Smooth muscle cell (in vitro differentiated cells): ENCODE results near the gene CES3. TPM values are rescaled to one million over a fixed set of nuclear protein-coding genes. Genes with fewer than 3 reads are reported as not detected.
"Not testable (repeated sequence)": the region's sequence is repeated elsewhere in the genome, so short reads cannot be mapped to it uniquely, and the experiment has no call there.

Experiments used
- DNase-seq: peaks from one replicate; lab custom pipeline; 2025; ENCODE audit not compliant: unreplicated experiment; lab: John Stamatoyannopoulos, UW
- H2AFZ ChIP-seq: fragments of 200-600 bp; sonication (generic); 2 replicates; pipeline ENCODE4 v1.6.0; 2016; ENCODE audit warnings: antibody characterized with exemption, low read depth, mild to moderate bottlenecking
- H3F3A ChIP-seq: fragments of 200-600 bp; sonication (generic); 2 replicates; pipeline ENCODE4 v1.6.0; 2017; ENCODE audit warnings: antibody characterized with exemption, low read depth
- H3K27ac ChIP-seq: fragments of 200-600 bp; sonication (generic); 2 replicates; pipeline ENCODE4 v1.5.1; 2016; ENCODE audit warnings: low read depth, mild to moderate bottlenecking
- H3K27me3 ChIP-seq: fragments of 200-600 bp; sonication (generic); 2 replicates; pipeline ENCODE4 v1.6.1; 2016; ENCODE audit warnings: low read depth, mild to moderate bottlenecking
- H3K36me3 ChIP-seq: fragments of 200-600 bp; sonication (generic); 2 replicates; pipeline ENCODE4 v1.5.1; 2016; ENCODE audit warnings: low read depth
- H3K4me1 ChIP-seq: fragments of 200-600 bp; sonication (generic); 2 replicates; pipeline ENCODE4 v1.5.1; 2016; ENCODE audit warnings: low read depth
- H3K4me2 ChIP-seq: fragments of 200-600 bp; sonication (generic); 2 replicates; pipeline ENCODE4 v1.6.0; 2016; ENCODE audit warnings: mild to moderate bottlenecking
- H3K4me3 ChIP-seq: fragments of 200-600 bp; sonication (generic); 2 replicates; pipeline ENCODE4 v1.5.1; 2016; ENCODE audit warnings: mild to moderate bottlenecking
- H3K79me2 ChIP-seq: fragments of 200-600 bp; sonication (generic); 2 replicates; pipeline ENCODE4 v1.6.0; 2016; ENCODE audit warnings: low read depth, mild to moderate bottlenecking
- H3K9ac ChIP-seq: fragments of 200-600 bp; sonication (generic); 2 replicates; pipeline ENCODE4 v1.6.0; 2016; ENCODE audit warnings: low read depth
- H3K9me3 ChIP-seq: fragments of 200-600 bp; sonication (generic); replicated peaks from 2 replicates; pipeline ENCODE4 v1.5.1; 2016; ENCODE audit warnings: low read depth
- H4K20me1 ChIP-seq: fragments of 200-600 bp; sonication (generic); 2 replicates; pipeline ENCODE4 v1.6.0; 2016; ENCODE audit warnings: low read depth
- WGBS: methylation state at CpG from one replicate; pipeline ENCODE4 v1.1.7; 2016; ENCODE audit warnings: low lambda C conversion rate; 5-methylcytosine and 5-hydroxymethylcytosine counted together
- polyA plus RNA-seq: library from polyadenylated mRNA; unstranded; fragments of >200 nt; fragmentation: Nextera tagmentation; extraction: Ambion mirVana; gene quantifications from 2 replicates; pipeline ENCODE4 v1.2.1, GENCODE V29; 2016
- total RNA-seq: library from RNA; depleted of rRNA; stranded (reverse); fragments of >200 nt; gene quantifications from 2 replicates; pipeline ENCODE4 v1.2.3, GENCODE V29; 2014
- TF ChIP-seq, protein P1 (sequence below): fragments of 200-600 bp; sonication (generic); IDR thresholded peaks from 2 replicates; pipeline ENCODE4 v1.5.1; 2017; ENCODE audit warnings: borderline replicate concordance, mild to moderate bottlenecking, antibody characterized with exemption; ENCODE audit not compliant: insufficient read depth, poor library complexity, severe bottlenecking

CES3 gene
- total and polyA plus RNA-seq, 2 experiments from 2014 or later: 0.22 TPM; not detected in 1

- Histone ChIP-seq H3K27ac (no peak overlapping the region), H3K9me3 (no peaks in the 10 kb centered on the region), H3K9ac (no peak overlapping the region), H3K79me2 (no peaks in the 10 kb centered on the region), H3K27me3 (peaks cover 14% of the 10 kb centered on the region), H3K36me3 (no peaks in the 10 kb centered on the region), H2AFZ (no peak overlapping the region), H4K20me1 (no peaks in the 10 kb centered on the region), H3K4me2 (no peak overlapping the region), H3K4me1 (no peaks in the 10 kb centered on the region), H3F3A (no peaks in the 10 kb centered on the region), H3K4me3 (no peak overlapping the region)
- TF ChIP-seq, protein P1, sequence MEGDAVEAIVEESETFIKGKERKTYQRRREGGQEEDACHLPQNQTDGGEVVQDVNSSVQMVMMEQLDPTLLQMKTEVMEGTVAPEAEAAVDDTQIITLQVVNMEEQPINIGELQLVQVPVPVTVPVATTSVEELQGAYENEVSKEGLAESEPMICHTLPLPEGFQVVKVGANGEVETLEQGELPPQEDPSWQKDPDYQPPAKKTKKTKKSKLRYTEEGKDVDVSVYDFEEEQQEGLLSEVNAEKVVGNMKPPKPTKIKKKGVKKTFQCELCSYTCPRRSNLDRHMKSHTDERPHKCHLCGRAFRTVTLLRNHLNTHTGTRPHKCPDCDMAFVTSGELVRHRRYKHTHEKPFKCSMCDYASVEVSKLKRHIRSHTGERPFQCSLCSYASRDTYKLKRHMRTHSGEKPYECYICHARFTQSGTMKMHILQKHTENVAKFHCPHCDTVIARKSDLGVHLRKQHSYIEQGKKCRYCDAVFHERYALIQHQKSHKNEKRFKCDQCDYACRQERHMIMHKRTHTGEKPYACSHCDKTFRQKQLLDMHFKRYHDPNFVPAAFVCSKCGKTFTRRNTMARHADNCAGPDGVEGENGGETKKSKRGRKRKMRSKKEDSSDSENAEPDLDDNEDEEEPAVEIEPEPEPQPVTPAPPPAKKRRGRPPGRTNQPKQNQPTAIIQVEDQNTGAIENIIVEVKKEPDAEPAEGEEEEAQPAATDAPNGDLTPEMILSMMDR: no peak
- DNase-seq: no peak
- WGBS: 79% methylated on average over 10 of the region's 10 CpGs
Observed at GRCh38 chr16:66953462-66954096, 7.5 kb upstream of the CES3 start.

GRCh38 chr16:66954097-66954659, 6.9 kb upstream of the CES3 start:
- Histone ChIP-seq H3K27me3 (peaks cover 8% of the 10 kb centered on the region), H3K27ac (no peak overlapping the region), H4K20me1 (no peaks in the 10 kb centered on the region), H3F3A (no peaks in the 10 kb centered on the region), H3K9me3 (no peaks in the 10 kb centered on the region), H2AFZ (no peak overlapping the region), H3K79me2 (no peaks in the 10 kb centered on the region), H3K9ac (no peak overlapping the region), H3K4me2 (no peak overlapping the region), H3K4me1 (no peaks in the 10 kb centered on the region), H3K4me3 (no peak overlapping the region), H3K36me3 (no peaks in the 10 kb centered on the region)
- WGBS: 34% methylated on average over 8 of the region's 8 CpGs
- TF ChIP-seq, protein P1: peak; percentile 85
- peak; percentile 13 for DNase-seq

DNA sequence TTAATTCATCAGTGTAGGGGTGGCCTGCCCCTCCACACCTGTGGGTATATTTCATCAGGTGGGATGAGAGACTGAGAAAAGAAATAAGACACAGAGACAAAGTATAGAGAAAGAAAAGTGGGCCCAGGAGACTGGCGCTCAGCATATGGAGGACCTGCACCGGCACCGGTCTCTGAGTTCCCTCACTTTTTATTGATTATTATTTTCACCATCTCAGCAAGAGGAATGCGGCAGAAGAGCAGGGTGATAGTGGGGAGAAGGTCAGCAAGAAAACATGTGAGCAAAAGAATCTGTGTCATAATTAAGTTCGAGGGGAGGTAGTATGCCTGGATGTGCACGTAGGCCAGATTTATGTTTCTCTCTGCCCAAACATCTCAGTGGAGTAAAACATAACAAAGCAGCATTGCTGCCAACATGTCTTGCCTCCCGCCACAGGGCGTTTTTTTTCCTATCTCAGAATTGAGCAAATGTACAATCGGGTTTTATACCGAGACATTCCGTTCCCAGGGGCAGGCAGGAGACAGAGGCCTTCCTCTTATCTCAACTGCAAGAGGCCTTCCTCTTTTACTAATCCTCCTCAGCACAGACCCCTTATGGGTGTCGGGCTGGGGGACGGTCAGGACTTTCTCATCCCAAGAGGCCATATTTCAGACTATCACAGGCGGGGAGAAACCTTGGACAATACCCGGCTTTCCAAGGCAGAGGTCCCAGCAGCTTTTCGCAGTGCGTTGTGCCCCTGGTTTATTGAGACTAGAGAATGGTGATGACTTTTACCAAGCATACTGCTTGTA, 5.5 kb upstream of the CES3 start:
- H2AFZ ChIP-seq: peak overlapping the region; percentile 72
- H3K36me3 ChIP-seq, H3K27me3 ChIP-seq, H3K4me3 ChIP-seq, H3K4me2 ChIP-seq, H4K20me1 ChIP-seq, H3K79me2 ChIP-seq, H3F3A ChIP-seq, H3K9ac ChIP-seq, H3K4me1 ChIP-seq, DNase-seq, H3K9me3 ChIP-seq, H3K27ac ChIP-seq: not testable (repeated sequence)
- WGBS: 55% methylated on average over 17 of the region's 17 CpGs

GRCh38 chr16:66956154-66956457, 5.0 kb upstream of the CES3 start:
- not testable (repeated sequence) for H3K9me3 ChIP-seq, H3K4me3 ChIP-seq, H3K27ac ChIP-seq, H3F3A ChIP-seq, H3K4me2 ChIP-seq, H3K4me1 ChIP-seq, H2AFZ ChIP-seq, H3K9ac ChIP-seq, H3K36me3 ChIP-seq, H4K20me1 ChIP-seq, DNase-seq, H3K79me2 ChIP-seq, H3K27me3 ChIP-seq
- WGBS: 39% methylated on average over 1 of the region's 1 CpG
